ENCODE results near the gene KREMEN2.

KREMEN2 gene

DNA sequence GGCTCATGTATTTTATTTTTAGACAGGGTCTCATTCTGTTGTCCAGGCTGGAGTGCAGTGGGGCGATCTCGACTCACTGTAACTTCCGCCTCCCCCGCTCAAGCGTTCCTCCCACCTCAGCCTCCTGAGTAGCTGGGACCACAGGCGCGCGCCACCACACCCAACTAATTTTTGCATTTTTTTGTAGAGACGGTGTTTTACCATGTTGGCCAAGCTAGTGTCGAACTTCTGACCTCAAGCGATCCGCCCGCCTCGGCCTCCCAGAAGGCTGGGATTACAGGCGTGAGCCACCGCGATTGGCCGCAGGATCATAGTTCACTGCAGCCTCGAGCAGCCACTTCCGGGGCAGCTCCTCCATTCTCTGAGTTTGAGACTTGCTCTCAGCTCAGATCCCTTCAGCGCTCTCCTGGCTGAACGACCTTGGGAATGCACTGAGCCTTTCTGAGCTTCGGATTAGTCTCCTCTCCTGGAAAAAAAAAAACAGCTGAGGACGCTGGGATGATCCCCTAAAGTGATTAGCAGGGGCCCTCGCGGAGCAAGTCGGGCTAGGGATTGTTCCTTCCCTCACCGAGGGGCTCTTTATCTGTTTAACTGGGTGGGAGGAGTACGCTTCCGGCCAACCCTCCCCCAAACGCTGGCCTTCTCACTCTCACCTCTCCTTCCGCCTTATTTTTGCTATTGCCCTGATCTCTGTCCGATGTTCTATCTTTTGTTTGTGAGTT, 17.3 kb downstream of the KREMEN2 start:
- DNase-seq, result no peak

DNA sequence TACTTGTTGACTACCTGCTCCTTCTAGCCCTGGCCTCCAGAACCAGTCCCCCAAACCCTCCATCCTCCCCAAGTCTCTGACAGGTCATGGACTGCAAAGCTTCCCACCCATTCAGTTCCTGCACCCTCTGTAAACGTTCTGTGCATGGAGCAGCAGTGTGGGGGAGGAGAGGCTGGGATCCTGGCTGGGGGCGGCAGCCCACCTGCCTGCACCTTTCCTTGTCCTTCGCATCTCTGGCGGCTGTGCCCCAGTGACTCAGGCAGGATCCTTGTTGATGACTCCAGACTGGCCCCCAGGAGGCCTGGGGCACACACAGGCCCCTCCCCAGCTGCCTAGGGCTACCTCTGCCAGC, 17.8 kb downstream of the KREMEN2 start:
- DNase-seq, result no peak

DNA sequence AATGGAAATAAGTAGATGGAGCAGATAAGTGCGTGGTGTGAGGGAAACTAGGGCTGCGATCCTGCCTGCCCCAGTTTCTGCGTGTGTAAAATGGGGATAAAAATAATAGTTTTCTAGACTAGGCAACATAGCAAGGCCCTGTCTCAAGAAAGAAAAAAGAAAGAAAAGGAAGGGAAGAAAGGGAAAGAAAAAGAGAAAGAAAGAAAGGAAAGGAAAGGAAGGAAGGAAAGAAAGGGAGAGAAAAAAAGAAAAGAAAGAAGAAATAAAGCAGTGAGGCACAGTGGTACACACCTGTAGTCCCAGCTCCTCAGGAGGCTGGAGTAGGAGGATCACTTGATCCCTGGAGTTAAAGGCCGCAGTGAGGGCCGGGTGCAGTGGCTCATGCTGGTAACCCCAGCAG, 18.3 kb downstream of the KREMEN2 start:
- no peak for DNase-seq

DNA sequence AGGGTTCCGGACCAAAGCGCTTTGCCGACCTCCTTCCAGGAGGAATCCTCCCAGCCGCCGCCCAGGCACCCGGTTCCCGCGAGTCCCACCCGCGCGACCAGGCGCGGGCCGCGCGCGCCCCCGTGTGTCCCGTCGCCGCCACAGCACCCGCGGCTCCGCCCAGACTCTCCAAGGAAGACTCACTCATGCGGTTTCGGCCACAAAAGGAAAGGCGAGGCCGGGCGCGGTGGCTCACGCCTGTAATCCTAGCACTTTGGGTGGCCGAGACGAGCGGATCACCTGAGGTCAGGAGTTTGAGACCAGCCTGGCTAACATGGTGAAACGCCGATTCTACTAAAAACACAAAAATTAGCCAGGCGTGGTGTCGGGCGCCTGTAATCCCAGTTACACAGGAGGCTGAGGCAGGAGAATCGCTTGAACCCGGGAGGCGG, 19.6 kb downstream of the KREMEN2 start:
- peak; percentile 93 for DNase-seq

DNA sequence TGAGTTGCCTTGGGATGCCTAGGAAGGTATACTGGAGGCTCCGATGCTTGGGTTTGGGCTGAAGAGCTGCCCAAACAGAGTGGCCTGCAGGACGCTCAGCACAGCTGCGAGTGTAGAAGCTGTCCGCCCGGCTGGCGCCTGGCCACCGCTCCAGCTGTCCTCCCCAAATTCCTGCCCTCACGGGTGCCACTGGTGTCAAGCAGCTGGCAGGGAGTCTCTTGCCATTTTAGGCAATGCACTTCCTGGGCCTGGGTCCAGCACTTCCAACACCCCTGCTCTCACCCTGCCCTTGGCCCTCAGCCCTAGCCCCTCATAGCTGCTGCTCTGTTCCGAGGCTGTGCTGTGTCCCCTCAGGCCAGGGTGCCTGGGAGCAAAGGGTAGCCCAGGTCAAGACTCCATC, 21.4 kb downstream of the KREMEN2 start:
- DNase-seq, result no peak

DNA sequence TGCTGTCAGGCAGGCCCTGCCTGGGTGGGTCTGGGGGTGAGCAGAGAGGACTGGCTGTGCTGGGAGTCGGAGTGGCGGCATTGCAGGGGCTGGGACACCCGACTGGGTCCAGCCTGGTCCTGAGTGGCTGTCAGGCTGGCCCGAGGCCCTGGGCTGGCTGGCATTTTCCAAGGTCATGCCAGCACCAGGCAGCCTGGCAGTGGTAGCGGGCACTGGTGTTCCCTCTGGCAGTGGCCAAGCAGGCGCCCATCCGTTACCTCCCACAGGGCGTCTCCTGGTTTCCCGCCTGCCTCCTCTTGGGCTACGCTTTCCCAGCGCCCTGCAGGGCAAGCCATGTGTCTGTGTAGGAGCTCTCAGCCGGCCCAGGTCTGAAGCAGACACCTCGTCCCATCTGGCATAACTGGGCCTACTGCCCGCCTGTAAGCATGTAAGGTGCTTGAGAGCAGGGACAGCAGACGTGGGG, 21.8 kb downstream of the KREMEN2 start:
- DNase-seq, result no peak

DNA sequence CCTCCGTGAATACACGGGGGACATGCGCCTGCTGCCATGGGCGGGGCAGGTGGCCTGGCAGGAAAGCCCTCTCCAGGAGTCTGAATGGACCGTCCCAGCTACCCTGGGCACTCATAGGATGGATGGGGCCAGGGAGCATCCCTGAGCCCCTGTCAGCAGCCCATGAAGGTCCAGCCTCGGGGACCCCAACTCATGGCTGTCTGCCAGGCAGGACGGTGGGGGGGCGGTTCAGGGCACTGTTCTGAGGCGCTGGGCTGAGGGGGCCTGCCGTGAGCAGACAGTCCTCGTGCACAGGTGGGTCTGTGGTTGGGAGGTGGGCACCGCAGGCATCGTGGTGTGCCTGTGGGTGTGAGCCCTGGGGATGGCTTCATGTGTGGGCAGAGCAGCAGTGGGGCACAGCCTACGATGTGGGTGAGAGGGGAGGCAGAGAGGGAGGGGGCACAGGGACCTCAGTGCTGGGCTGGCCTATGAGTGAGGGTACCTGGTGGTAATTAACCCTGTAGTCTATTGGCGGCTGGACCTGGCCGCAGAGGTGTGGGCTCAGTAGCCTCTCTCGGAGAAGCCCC, 22.6 kb downstream of the KREMEN2 start:
- DNase-seq, result no peak

DNA sequence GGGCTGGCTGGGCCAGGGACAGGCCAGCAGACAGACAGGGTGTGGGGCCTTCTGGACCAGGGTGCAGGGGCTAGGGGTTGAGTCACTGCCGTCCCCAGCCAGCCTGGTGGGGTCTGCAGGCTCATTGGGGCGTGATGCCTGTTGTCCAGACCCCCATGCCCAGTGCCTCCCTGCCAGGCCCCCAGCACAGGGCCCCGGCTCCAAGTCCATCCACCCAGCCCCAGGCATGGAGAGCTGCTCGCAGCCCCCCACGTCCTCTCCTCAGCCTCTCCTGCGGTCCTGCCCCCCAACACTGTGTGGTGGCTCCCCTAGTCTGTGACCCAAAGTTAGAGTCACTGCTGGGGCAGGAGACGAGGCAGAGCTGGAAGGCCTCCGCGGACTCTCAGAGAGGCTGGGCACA, 23.2 kb downstream of the KREMEN2 start:
- no peak for DNase-seq

DNA sequence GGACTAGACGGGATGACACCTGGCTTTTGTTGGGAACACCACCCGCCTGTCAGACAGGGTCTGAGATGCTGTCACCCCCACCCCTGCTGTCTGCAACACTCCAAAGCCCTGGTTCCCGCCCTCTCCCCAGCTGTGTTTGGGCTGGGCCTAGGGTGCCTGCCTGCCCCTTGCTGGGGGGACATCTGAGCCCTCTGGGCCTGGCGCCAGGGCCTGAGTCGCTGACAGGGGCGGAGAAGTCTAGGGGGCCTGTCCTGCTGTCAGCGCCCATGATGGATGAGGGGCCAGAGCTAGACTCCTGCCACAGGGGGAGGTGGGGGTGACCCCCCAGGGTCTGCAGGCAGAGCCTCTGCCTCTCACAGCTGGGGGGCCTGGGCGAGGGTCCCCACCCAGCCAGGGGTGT, 23.8 kb downstream of the KREMEN2 start:
- DNase-seq, result no peak

DNA sequence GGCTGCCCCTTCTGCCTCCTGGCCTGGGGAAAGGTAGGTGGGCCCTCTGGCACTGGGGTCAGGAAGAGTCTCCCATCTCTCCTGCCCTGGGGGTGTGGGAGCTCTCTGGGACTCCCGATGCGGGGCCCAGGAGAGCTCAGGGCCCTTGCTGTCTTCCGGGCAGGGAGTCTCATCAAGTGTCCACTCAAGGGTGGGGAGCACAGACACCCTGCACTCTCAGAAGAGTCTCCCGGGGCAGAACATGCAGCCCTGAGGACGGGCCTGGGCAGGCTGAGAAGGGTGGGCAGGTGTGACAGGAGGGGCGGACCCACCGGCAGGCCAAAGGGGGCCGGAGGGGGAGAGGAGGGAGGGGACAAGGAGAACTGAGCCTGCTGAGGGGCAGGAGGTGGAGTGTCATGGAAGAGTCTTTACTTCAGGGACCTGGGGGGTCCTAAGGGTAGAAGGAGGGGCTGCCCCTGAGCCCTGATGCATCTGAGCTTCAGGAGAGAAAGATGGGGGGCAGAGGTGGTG, 24.6 kb downstream of the KREMEN2 start:
- DNase-seq, result no peak

DNA sequence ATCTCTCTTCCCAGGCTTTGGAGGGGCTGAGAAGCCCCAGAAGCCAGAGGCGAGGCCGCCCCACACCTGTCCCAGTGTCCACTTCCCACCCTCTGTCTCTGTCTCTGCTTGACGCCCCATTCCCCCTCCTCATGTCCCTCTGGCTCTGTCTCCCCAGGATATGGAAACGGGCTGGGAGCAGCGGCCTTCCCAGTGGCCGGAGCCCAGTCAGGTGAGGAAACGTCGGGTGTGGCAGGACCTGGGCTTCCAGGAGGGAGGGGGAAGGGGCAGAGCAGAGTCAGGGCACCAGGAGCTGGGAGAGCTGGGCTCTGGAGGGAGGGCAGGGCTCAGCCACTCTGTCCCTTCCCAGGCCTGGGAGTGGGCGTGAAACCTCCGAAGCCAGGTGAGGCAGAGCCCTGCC, 26.8 kb downstream of the KREMEN2 start:
- no peak for DNase-seq

DNA sequence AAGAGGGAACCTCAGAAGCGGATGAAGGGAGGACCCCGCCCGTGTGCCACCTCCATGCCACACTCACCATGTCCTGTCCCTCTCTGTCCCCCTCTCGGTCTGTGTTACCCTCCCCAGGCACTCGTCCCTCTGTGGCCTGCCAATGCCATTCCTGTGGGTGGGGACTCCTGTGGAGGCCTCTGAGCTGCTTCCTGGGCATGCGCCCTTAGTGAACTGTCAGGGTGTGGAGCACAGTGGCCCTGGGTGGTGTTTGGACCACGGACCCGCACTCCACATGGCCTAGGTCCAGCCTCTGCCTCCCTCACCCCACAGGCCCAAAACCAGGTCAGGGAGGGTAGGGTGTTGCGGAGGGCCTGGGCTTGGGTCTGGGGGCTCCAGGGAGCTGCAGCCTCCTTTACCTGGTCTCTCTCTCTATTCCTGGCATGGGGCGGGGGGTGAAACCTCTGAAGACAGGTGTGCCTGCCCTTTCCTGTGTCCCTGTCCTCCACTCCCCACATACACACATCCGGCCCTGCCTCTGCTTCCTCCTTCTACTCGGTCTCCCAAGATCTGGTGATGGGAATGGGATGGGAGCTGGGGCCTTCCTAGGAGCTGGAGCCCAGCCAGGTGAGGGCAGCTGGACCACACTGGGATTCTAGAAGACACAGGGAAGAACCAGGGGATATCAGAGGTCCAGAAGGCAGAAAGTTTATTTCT, 27.6 kb downstream of the KREMEN2 start:
- DNase-seq, result no peak

DNA sequence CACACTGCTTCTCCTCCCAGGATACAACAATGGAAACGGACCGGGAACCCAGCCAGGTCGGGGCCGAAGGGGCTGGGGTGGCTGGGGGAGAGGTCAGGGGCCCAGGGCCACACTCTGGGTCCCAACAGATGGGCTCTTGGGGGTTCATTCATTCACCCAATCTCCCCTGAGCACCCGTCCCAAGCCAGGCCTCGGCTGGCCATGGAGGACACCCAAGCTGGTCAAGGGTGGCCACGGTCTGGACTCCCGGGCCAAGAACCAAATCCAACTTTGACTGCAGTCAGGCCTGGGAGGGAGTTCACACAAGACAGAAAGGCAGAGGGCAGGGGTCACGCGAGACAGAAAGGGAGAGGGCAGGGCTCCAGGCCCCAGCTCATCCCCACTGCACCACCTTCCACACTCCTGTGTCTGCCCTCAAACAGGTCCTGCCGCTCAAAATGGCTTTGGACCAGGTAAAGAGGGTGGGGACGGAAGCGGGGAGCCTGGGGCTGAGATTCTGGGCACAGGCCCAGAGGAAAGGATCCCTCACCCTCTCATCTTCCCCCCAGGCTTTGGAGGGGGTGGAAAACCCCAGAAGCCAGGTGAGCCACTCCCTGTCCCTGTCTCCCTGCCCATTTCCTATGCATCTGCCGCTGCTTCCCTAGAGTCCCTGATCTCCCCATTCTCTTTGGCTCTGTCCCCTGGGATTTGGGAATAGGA, 28.5 kb downstream of the KREMEN2 start:
- no peak for DNase-seq

DNA sequence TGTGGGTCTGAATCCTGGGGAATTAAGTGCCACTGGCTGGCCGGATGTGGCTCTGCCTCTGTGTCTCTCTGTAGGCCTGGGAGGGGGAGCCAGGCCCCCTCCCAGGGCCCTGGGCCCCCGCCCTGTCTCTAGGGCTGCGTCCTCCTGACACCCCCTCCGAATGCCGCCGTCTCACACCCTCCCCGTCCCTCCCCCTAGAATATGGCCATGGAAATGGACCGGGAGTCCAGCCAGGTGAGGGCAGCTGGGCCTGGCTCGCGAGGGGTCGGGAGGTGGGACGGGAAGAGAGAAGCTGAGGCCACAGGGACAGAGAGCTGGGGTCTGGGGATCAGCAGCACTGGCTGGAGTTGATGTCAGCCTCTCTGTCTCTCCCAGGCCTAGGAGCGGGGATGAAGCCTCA, 32.2 kb downstream of the KREMEN2 start:
- no peak for DNase-seq

DNA sequence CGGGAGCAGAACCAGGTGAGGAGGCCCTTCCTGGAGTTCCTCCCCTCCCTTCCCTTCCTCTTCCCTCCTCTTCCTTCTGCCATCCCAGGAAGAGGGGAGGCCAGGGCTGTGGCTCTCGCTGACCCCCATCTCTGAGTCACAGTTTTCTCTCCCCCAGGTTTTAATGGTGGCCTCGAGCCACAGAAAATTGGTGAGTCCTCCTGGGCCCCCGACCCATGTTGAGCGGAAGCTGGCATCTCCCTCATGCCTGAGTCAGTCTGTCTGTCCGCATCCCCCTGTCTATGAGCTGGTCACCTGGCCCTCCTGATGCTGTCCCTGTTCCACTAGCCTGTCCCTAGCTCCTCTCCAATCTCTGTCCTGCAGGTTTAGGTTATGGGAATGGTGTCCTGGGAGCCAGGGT, 35.9 kb downstream of the KREMEN2 start:
- DNase-seq, result no peak

DNA sequence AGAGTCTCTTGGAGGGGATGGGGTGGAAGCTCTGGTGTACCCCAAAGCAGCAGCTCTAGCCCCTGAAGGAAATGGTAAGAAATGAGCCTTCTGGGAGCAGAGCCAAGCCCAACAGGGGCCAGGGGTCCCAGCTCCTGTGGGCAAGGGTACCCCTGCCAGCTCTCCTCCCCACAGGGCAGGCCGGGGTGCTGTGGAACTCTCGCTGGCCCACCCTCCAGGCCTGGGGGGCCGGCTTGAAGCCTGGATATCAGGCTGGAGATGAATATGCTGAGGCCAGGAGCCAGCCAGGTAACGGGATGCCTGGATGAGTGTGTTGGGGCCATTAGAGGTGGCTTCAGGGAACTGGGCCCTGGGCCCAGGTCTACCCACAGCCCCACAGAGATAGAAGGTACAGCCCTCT, 36.5 kb downstream of the KREMEN2 start:
- no peak for DNase-seq

DNA sequence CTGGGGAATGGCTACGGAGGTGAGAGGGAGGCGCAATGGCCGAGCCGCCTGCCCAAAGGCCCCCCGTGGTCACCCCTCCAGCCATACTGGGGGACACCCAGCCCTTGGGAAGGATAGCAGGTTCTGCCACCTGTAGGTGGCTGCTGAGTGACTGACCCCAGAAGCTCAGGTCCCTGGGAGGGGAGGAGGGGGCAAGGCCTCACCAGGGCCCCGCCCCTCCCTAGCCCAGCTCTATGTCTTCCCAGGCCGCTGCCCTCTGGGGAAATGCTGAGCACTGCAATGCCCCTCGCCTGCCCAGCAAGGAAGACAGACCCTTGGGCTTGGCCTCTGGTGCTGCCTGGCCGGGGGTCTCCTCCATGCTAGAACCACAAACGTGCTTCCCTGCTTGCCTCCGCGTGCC, 37.2 kb downstream of the KREMEN2 start:
- DNase-seq, result no peak

DNA sequence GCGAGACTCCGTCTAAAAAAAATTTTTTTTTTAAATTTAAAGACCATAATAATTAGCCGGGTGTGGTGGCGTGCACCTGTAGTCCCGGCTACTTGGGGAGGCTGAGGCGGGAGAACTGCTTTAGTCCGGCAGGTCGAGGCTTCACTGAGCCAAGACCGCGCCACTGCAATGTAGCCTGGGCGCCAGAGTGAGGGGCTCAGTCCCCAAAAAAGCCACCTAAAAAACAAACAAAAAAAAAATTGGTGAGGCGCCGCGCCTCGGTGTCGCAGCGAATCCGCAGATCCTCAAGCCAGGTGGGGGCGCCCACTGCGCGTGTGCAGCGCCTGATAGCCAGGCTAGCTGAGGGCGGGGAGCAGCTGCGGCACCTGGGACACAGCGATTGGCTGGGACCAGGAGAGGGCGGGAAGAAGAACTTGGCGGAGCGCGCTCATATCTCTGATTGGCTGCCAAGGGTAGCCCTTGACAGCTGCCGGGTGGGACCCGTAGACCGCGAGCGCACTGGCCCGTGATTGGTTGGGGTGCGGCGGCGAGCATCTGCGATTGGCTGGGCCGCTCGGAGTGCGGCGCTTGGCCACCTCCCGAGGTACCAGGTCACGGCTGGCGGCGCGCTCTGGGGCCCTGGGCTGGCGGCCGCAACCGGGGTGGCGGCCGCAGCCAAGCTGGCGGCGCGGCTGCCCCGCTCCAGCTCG, 39.7 kb downstream of the KREMEN2 start:
- DNase-seq, result peak; percentile 96

DNA sequence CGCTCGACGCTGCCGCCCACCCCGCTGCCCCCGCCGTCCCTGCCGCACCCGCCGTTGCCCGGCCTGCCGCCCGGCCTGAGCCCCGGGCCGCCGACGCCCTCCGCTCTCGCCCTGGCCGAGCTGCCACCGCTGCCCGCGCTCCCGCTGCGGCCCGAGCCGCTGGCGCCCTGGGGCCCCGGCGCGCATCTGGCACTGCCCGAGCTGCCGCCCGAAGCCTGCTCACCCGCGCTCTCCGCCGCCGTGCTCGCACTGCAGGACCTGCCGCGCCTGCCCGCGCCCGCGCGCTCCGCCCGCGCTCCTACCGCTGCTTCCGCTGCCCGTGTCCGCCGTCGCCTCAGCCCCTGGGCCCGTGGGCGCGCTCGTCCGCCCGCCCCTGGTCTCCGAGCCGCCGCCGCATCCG, 40.2 kb downstream of the KREMEN2 start:
- no peak for DNase-seq

DNA sequence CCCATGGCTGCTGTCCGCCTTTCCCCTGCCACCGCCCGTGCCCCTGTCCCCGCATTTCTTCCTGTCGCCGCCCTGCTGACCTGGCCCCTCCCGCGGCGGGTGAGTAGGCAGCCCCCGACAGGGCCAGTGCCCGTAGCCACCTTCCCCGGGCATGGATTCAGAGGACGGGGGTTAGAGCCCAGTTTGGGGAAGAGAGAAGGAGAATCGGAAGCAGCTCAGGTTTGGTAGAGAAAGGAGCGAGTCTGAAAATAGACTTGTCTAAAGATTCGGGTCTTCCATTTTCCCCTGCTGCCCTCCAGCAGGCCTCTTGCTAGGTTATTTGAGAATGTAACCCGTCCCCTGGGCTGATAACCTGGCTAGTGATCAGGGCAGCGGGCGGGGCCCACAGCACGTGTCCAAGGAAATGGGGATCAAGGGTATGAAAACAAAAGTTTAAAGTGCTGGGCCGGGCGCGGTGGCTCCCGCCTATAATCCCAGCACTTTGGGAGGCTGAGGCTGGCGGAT, 40.8 kb downstream of the KREMEN2 start:
- DNase-seq, result no peak

DNA sequence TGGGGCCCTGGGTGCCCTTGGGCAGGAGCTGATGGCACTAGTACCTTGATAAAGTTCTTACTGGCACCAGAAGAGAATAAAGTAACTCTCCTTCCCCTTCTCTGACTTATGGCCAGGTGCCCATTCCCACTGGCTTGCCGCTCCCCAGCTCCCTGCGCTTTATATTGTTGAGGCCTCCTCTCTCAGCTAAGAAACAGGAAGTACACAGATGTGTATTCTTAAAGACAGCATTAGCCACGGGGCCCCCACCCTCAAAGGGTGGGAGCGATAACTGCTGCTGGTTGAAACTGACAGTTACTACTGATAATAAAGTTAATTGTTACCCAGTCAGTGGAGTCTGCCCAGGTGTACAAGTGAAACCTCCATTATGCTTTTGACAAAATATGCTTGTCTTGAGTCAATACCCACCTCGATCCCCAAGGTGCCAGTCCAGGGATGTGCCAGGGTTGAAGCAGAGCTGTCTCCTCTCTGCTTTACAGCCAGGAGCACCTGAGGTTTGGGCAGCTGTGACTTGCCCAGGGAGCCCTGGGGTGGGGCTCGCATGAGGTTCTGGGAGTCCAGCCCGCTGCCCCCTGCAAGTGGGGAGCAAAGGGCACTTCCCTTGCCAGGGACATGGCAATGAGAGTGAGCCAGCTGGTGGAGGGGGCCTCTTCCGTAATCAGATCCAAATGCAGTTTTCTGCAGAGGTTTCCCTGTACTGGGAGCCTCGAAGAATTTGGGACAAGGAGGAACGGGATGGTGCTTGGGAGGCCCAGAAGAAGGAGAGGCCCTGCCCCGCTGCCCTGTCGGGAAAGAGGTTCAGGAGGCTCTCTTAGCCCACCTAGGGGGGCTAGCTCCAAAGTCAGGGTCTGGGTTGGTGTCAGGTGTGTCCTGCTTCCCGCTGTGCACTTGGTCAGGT, 43.2 kb downstream of the KREMEN2 start:
- DNase-seq, result no peak
